ENCODE data around the gene RHEX. TPM values are rescaled to one million over a fixed set of nuclear protein-coding genes. Genes with fewer than 3 reads are reported as not detected.

The RHEX gene
- polyA plus RNA-seq, 4 donors = 1.8 to 6.4 (median 2.9) TPM

Other genes with a start within 250 kb of the RHEX start
- 10 to 100 TPM; 30.4 to 35.9 (median 31.7) TPM for gene SLC41A1, start 240.0 kb upstream of the RHEX start, polyA plus RNA-seq (ENCODE audit: insufficient read length in 4 of 4)
- 1 to 10 TPM in 3 of 4 donors, under 1 TPM in 1; 0.39 to 3.3 (median 1.7) TPM for gene PM20D1, start 203.0 kb upstream of the RHEX start, polyA plus RNA-seq (ENCODE audit: insufficient read length in 4 of 4)
- gene SLC26A9, start 109.7 kb upstream of the RHEX start, polyA plus RNA-seq (ENCODE audit: insufficient read length in 4 of 4) = under 1 TPM; 0.14 to 0.38 (median 0.31) TPM
- 1 to 10 TPM; 3.0 to 3.7 (median 3.1) TPM for gene RAB7B, start 49.8 kb upstream of the RHEX start, polyA plus RNA-seq (ENCODE audit: insufficient read length in 4 of 4)
- gene CTSE, start 29.3 kb upstream of the RHEX start, polyA plus RNA-seq (ENCODE audit: insufficient read length in 4 of 4) = under 1 TPM; 0.18 to 0.26 (median 0.21) TPM
- 1 to 10 TPM in 1 of 4 donors, under 1 TPM in 3; 0.58 to 1.1 (median 0.79) TPM for gene AVPR1B, start 64.2 kb downstream of the RHEX start, polyA plus RNA-seq (ENCODE audit: insufficient read length in 4 of 4)
- 1 to 10 TPM; 4.7 to 6.7 (median 5.5) TPM for gene FAM72A, start 149.7 kb downstream of the RHEX start, polyA plus RNA-seq (ENCODE audit: insufficient read length in 4 of 4)
- 10 to 100 TPM; 57.3 to 76.7 (median 61.2) TPM for gene SRGAP2, start 150.4 kb downstream of the RHEX start, polyA plus RNA-seq (ENCODE audit: insufficient read length in 4 of 4)